ENCODE measurements around the gene SCAMP2. TPM values are rescaled to one million over a fixed set of nuclear protein-coding genes. Genes with fewer than 3 reads are reported as not detected.

The SCAMP2 gene
- total RNA-seq, 2 donors from 2014 or later, result 33.5 to 36.9 TPM

DNA sequence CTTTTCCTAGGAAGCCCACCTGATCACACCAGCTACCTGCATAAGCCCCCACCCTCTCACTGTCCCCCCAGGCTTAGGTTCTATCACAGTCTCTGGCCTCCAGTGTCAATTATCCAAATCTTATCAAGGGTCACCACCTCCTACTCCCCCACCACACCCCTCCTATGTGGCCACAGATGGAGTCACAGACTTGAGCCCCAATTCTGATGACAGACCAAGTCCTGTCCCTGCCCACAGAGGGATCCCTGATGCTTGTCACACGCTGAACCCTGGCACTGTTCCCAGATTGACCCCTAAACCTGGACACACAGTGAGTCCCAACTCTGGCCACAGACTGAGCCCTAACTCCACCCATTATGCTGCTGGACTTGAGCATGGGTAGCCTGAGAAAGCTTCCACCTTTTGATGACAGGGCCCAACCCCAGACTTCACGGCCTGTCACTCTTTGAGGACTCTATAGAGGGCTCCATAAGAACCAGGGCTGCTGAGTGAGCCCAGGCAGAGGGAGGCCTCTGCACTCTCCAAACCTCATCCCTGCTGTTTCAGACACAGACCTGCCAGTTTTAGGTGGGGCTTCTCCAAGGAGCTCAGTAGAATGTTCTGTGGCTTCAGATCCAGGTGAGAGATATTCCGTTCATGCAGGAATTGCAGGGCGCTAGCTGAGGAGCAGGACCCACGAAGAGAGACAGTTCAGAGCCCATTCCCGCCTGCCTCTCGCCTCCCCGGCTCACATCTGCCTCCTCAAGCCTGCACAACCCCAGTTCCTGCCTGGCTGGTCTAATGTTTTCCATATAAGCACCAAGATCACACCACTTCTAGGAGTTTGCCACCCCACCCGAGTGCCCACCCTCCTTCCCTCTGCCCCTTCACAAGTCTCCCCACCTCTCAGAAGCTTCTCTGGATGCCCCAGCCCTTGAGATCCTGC lies 32.1 kb downstream of the SCAMP2 start:
- peaks cover 21% of the 10 kb centered on the region for H3K4me1 ChIP-seq
- no peak overlapping the region for H3K4me3 ChIP-seq
- no peaks in the 10 kb centered on the region for H3K36me3 ChIP-seq (replicated peaks in 1 of 2; ENCODE audit: insufficient read depth in 1 of 2, low read depth in 2 of 2)
- H3K27ac ChIP-seq, result no peak overlapping the region
- DNase-seq (no peak), ATAC-seq (no peak)
- no peak for TF ChIP-seq POLR2A (IDR thresholded peaks at IDR 0.05)
- TF ChIP-seq, protein P1, sequence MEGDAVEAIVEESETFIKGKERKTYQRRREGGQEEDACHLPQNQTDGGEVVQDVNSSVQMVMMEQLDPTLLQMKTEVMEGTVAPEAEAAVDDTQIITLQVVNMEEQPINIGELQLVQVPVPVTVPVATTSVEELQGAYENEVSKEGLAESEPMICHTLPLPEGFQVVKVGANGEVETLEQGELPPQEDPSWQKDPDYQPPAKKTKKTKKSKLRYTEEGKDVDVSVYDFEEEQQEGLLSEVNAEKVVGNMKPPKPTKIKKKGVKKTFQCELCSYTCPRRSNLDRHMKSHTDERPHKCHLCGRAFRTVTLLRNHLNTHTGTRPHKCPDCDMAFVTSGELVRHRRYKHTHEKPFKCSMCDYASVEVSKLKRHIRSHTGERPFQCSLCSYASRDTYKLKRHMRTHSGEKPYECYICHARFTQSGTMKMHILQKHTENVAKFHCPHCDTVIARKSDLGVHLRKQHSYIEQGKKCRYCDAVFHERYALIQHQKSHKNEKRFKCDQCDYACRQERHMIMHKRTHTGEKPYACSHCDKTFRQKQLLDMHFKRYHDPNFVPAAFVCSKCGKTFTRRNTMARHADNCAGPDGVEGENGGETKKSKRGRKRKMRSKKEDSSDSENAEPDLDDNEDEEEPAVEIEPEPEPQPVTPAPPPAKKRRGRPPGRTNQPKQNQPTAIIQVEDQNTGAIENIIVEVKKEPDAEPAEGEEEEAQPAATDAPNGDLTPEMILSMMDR (IDR thresholded peaks at IDR 0.05), result no peak
- no peaks in the 10 kb centered on the region for H3K27me3 ChIP-seq
- intact Hi-C loops (cut with DNase I), result loop anchor here (10.0 kb wide), 1 partner anchor 64 kb away; the partner anchor contains the start of gene FAM219B
- H3K9me3 ChIP-seq, result no peaks in the 10 kb centered on the region
- 74 to 77% methylated on average over 6 to 9 of the region's 9 CpGs for WGBS, 2 donors

DNA sequence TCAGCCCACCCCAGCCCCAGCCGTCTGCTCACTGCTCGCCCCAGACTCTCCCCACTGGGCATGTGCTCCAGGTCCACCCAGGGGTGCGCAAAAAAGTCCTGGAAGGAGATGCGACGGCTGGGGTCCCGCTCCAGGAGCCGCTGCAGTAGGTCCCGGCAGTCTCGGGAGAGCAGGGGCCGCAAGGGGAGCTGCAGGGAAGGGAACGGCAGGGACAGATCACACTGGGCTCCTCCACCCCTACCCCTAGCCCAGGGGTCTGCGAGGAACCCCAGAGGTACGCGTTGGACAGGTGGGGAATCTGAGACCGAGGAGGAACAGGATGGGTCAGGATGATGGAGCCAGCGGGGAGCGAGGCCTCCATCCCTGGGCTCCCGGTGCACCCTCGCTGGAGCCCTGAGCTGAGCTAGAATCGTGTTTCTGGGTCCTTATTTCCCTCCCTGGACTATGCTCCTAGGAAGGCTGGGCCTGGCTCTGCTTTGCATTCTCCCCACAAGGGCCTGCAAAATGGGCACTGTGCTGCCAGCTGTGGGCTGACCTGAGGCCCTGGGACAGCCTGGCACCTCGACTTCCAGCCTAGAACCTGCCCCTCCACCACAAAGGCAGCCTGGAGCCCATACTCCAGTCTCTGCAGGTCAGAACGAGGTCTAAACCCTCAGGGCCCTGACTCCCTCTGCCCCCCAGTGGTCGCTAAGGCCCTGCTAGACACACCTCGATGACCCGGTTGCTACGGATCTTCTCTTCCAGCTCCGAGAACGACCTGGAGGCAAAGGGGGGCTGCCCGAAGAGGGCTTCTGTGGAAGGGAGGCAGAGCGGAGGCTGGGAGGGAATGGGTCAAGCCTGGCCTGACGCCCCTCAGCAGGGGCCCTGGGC lies 33.4 kb downstream of the SCAMP2 start:
- TF ChIP-seq POLR2A (IDR thresholded peaks at IDR 0.05), result no peak
- no peaks in the 10 kb centered on the region for H3K36me3 ChIP-seq (replicated peaks in 1 of 2; ENCODE audit: insufficient read depth in 1 of 2, low read depth in 2 of 2)
- intact Hi-C loops (cut with DNase I), result loop anchor here (10.0 kb wide), 1 partner anchor 65 kb away; the partner anchor contains the start of gene FAM219B

DNA sequence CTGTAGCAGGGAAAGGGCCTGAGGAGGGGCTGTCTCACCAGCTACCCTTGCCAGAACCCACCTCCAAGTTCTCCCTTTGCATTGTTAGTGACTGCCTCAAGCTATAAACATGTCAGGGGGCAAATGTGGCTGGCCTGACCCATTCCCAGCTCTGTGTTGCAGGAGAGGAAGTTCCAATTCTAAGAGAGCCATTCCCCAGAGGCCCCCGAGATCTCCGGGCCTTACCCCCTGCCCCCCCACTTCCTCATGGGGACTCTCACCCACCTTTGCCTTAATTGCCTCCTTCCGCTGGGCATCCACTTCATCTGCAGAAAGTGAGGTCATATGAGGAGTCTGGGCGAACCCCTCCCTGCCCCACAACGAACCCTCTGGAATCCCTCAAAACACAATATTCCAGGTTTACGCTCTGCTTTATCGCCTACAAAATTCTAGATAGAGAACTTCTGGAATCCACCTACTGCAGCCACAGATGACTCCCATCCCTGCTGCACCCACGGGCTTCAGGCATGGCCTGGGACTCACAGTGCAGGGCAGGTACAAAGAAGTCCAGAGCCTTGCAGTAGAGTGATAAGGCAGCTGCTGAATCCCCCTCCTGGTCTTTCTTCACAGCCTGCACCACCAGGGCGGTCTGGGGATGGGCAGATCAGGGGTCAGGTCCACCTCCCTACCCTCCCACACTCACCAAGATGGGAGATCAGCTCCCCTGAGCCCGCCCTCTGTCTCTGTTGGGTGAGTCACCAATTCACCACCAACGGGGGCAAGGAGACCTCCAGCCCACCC lies 34.2 kb downstream of the SCAMP2 start:
- Histone ChIP-seq H3K27ac (no peak overlapping the region), H3K4me3 (no peak overlapping the region), H3K27me3 (no peaks in the 10 kb centered on the region), H3K9me3 (no peaks in the 10 kb centered on the region), H3K36me3 (replicated peaks in 1 of 2; ENCODE audit: insufficient read depth in 1 of 2, low read depth in 2 of 2) (no peaks in the 10 kb centered on the region), H3K4me1 (peaks cover 21% of the 10 kb centered on the region)
- intact Hi-C loops (cut with DNase I), result no loop called here
- WGBS, 2 donors, result 88 to 91% methylated on average over 7 to 11 of the region's 11 CpGs
- TF ChIP-seq, protein P1 (IDR thresholded peaks at IDR 0.05), result no peak
- no peak for TF ChIP-seq POLR2A (IDR thresholded peaks at IDR 0.05)
- ATAC-seq (no peak), DNase-seq (no peak)

More for the DNA sequence above, 33.4 kb downstream of the SCAMP2 start:
- DNase-seq (no peak), ATAC-seq (no peak)
- Histone ChIP-seq H3K9me3 (no peaks in the 10 kb centered on the region), H3K27ac (no peak overlapping the region), H3K4me3 (no peak overlapping the region), H3K4me1 (peaks cover 21% of the 10 kb centered on the region), H3K27me3 (no peaks in the 10 kb centered on the region)
- WGBS, 2 donors, result 86 to 95% methylated on average over 17 to 31 of the region's 31 CpGs

DNA sequence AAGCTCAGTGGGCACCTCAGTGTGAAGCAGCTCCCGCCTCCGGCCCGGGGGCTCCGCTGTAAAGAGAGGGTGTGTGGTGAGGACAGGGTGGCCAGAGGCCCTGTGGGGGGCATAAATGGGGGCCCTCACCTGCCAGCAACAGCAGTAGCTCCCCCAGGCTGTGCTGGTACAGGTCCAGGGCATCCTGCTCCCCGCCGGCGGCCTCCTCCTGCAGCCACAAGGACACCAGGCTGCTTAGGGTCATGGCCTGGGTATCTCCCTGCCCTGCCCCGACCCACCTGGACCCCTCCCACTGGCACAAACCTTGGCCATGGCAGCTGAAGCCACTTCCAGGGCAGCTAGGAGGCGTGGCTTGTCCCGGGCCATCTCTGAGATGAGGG lies 35.0 kb downstream of the SCAMP2 start:
- WGBS, 2 donors, result 93 to 100% methylated on average over 3 to 10 of the region's 10 CpGs
- Histone ChIP-seq H3K36me3 (replicated peaks in 1 of 2; ENCODE audit: insufficient read depth in 1 of 2, low read depth in 2 of 2) (no peaks in the 10 kb centered on the region), H3K4me3 (no peak overlapping the region), H3K9me3 (no peaks in the 10 kb centered on the region), H3K27ac (no peak overlapping the region), H3K27me3 (no peaks in the 10 kb centered on the region), H3K4me1 (peaks cover 13% of the 10 kb centered on the region)
- DNase-seq (no peak), ATAC-seq (no peak)
- intact Hi-C loops (cut with DNase I), result no loop called here
- TF ChIP-seq, protein P1 (IDR thresholded peaks at IDR 0.05), result no peak
- TF ChIP-seq POLR2A (IDR thresholded peaks at IDR 0.05), result no peak
